ENCODE data around the gene VPS13D. TPM values are rescaled to one million over a fixed set of nuclear protein-coding genes. Genes with fewer than 3 reads are reported as not detected.

The VPS13D gene
- total RNA-seq, 6 experiments from 2014 or later, result 25.9 to 36.9 (median 30.8) TPM

GRCh38 chr1:12556957-12557935 is 327.4 kb downstream of the VPS13D start:
- intact Hi-C loops (cut with DNase I), result no loop called here
- 67% methylated on average over 4 of the region's 17 CpGs for WGBS (ENCODE audit: insufficient coverage, low coverage, low lambda C conversion rate, missing lambda C conversion rate)
- H3K4me1 ChIP-seq, result no peaks in the 10 kb centered on the region
- H3K27ac ChIP-seq, result peak overlapping the region in 1 of 3 donors; percentile 26
- no peaks in the 10 kb centered on the region for H3K27me3 ChIP-seq
- TF ChIP-seq CTCF (IDR thresholded peaks at IDR 0.05), result no peak
- DNase-seq (peak in 2 of 3 donors; percentile 17 to 29), ATAC-seq (no peak)
- H3K4me3 ChIP-seq, result no peak overlapping the region
- no peaks in the 10 kb centered on the region for H3K36me3 ChIP-seq
- H3K9me3 ChIP-seq, result no peaks in the 10 kb centered on the region

GRCh38 chr1:12561121-12561520 is 331.3 kb downstream of the VPS13D start:
- Histone ChIP-seq H3K27me3 (no peaks in the 10 kb centered on the region), H3K36me3 (no peaks in the 10 kb centered on the region), H3K27ac (no peak overlapping the region), H3K4me1 (no peaks in the 10 kb centered on the region), H3K4me3 (no peak overlapping the region), H3K9me3 (no peaks in the 10 kb centered on the region)
- TF ChIP-seq POLR2A (IDR thresholded peaks at IDR 0.05) (no peak), CTCF (IDR thresholded peaks at IDR 0.05) (no peak)
- no peak for ATAC-seq
- intact Hi-C loops (cut with DNase I), result no loop called here
- DNase-seq, result peak in 1 of 3 donors; percentile 38
- WGBS (ENCODE audit: insufficient coverage, low coverage, low lambda C conversion rate, missing lambda C conversion rate), result 60% methylated on average over 1 of the region's 7 CpGs

Small RNA genes within 50 kb of the gene (microRNA-seq; reads per million reads assigned to microRNA genes)
- 2.0 to 2.6 reads per million in 2 donors for gene MIR4632

Small RNA genes within 50 kb of the gene (small RNA-seq; reads per million reads assigned to genes)
- gene MIR4632, result 0 reads per million in 2 experiments
- 0 reads per million in 2 experiments for gene RF00156
- gene SNORA59A, result 0 reads per million in 2 experiments

Other genes with a start within 250 kb of the VPS13D start
- gene MFN2, start 249.6 kb upstream of the VPS13D start, total RNA-seq, result 10 to 100 TPM; 46.2 to 64.0 (median 61.7) TPM
- 10 to 100 TPM in 5 of 6 experiments, 1 to 10 TPM in 1; 7.6 to 19.7 (median 12.1) TPM for gene MIIP, start 210.5 kb upstream of the VPS13D start, total RNA-seq
- under 1 TPM in 5 of 6 experiments, not detected in 1; 0.12 to 0.29 (median 0.19) TPM for gene TNFRSF8, start 166.7 kb upstream of the VPS13D start, total RNA-seq
- 10 to 100 TPM; 12.9 to 56.9 (median 26.5) TPM for gene TNFRSF1B, start 63.0 kb upstream of the VPS13D start, total RNA-seq

All from right lobe of liver (tissue), 6 donors.